GM13976 (cell line): ENCODE results near the gene PAK1.
A peak's percentile ranks its signal among the peaks of the same experiment; 100 is the strongest.
"Not testable (repeated sequence)": the region's sequence is repeated elsewhere in the genome, so short reads cannot be mapped to it uniquely, and the experiment has no call there.

Experiments used
- DNase-seq: peaks from one replicate; pipeline ENCODE4 v3.0.0; 2012; ENCODE audit warnings: low spot score
- in situ Hi-C: fragments of 300-500 bp; cut with MboI; formaldehyde crosslinking; loops from one replicate; pipeline ENCODE4 v1.12.0; 2022; ENCODE audit warnings: low sequenced_read_pairs, mixed read lengths, inconsistent platforms; ENCODE audit not compliant: unreplicated experiment
- TF ChIP-seq, protein P1 (sequence below): IDR thresholded peaks from 2 replicates; pipeline ENCODE4 v1.5.1; 2012; ENCODE audit warnings: borderline replicate concordance, mild to moderate bottlenecking; ENCODE audit not compliant: insufficient read depth; ENCODE audit errors: extremely low read depth, missing control alignments, control extremely low read depth

The PAK1 gene

GRCh38 chr11:77303328-77303727, 170.6 kb downstream of the PAK1 start:
- DNase-seq: no peak
- in situ Hi-C loops: no loop called here
- TF ChIP-seq, protein P1, sequence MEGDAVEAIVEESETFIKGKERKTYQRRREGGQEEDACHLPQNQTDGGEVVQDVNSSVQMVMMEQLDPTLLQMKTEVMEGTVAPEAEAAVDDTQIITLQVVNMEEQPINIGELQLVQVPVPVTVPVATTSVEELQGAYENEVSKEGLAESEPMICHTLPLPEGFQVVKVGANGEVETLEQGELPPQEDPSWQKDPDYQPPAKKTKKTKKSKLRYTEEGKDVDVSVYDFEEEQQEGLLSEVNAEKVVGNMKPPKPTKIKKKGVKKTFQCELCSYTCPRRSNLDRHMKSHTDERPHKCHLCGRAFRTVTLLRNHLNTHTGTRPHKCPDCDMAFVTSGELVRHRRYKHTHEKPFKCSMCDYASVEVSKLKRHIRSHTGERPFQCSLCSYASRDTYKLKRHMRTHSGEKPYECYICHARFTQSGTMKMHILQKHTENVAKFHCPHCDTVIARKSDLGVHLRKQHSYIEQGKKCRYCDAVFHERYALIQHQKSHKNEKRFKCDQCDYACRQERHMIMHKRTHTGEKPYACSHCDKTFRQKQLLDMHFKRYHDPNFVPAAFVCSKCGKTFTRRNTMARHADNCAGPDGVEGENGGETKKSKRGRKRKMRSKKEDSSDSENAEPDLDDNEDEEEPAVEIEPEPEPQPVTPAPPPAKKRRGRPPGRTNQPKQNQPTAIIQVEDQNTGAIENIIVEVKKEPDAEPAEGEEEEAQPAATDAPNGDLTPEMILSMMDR: no peak

DNA sequence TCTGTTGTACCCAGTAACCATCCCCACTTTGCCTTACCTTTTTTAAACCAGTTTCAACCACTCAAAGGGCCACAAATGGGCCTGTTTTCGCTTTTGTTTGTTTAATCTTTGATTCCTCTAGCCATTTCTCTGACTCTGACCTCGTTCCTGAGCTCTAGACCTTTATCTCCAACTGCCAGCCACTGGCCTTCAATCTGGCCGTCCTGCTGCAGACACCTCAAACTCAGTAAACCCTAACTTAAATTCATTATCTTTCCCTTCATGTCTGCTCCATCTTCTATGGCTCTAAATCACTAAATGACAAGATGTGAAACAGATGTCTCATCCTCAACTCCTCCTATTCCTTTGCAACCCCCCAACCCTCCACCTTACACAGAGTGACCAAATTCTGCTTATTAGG, 171.1 kb downstream of the PAK1 start:
- DNase-seq: no peak
- in situ Hi-C loops: no loop called here
- TF ChIP-seq, protein P1: no peak

DNA sequence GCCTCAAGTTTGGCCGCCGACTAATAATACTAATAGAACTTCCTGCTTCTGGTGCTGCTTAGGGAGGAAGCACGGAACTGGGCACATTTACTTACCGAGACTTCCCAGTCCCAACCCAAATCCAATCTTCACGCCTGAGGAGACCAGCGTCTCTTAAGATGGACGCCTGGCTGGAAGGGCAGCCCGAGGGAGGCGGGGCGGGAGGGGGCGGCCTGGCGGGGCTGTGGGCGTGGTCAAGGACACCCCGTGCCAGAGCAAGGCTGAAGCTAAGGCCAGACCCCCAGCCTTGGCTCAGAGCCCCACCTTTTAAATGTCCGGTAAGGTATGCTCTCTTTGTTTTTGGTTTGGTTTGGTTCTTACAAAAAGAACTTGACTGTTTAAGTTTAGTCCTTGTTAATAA, 172.4 kb downstream of the PAK1 start, which contains the start of gene GDPD4:
Gene GDPD4, minus strand, starts transcription at position 177 of the 400 bp plus-strand sequence. CDS start 16,549 bp downstream, outside the sequence.
- DNase-seq: no peak
- TF ChIP-seq, protein P1: no peak
- in situ Hi-C loops: no loop called here

DNA sequence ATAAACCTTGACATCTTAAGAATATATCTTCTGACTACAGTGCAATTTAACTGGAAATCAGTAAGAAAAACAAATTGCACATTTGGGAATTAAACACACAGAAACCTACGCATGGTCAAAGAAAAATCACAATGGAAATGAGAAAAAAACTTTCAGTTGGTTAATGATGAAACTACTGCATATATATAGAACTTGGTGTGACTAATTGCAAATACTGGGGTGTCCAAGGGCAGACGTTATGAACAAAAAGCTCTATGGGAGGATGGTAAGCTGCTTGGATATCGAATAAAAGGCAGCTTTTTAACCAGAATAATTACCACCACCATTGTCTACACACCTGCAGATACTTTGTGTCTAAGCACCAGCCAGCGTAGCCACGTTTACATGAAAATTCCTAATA, 173.2 kb downstream of the PAK1 start:
- in situ Hi-C loops: no loop called here
- peak; percentile 36 for DNase-seq

DNA sequence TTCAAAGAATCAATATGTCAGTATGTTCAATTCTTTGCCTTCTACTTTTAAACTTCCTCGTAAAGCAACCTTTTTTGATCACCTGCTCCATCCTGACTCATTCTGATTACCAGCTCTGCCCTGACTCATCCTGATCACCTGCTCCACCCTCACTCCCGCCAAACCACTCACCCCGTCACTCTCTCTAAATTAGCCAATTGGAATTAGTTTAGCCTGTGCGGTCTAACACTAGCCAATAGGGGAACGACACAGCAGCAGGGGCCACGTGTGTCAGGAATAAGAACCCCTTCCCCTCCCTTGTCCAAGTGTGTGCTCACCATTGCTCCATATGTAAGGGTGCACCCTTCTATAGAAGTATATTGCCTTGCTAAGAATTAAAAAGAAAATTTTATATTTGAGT, 173.9 kb downstream of the PAK1 start:
- in situ Hi-C loops, DNase-seq: not testable (repeated sequence)

More for the DNA sequence above, 173.2 kb downstream of the PAK1 start:
- TF ChIP-seq, protein P1: no peak

DNA sequence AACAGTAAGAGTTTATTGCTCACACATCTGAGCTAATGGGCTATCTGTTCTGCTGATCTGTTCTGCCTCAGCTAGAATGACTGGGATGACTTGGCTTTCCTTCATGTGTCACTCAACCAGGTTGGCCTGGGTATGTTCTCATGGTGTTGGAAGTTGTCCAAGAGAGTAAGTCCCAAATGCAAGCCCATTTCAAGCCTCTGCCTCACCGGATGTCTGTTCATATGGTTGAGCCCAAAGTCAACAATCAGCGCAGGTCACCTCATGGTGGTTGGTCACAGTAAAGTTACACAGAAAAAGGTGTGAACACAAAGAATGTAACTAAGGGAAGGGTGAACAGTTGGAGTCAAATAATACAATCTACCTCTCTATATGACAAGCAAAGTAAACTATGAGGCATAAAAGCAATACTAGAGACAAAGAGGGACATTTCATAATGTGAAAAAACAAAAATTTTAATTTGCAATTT, 174.3 kb downstream of the PAK1 start:
- TF ChIP-seq, protein P1: no peak
- in situ Hi-C loops: no loop called here
- no peak for DNase-seq

DNA sequence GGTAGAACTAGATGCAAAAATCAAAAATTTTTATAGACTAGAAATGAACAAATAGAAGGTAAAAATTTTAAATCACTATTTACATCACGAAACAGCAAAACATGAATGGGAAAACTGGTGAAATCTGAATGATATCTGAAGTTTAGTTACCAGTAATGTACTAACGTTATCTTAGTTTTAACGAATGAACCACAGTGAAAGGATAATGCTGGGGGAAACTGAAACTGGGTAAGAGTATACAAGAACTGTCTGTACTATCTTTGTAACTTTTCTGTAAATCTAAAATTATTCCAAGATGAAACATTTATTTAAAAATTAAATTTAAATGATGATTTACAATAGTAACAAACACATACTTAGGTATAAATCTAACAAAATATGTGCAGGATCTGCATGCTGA, 179.9 kb downstream of the PAK1 start:
- in situ Hi-C loops: no loop called here
- no peak for DNase-seq

More for the DNA sequence above, 179.9 kb downstream of the PAK1 start:
- TF ChIP-seq, protein P1: no peak
